Peyer's patch (tissue), 4 donors: ENCODE measurements around the gene PDXK.

ENCODE experiments used
- CTCF ChIP-seq, 6 experiments: fragments of 450-650 bp in 4 of 6; fragments of 200-600 bp in 2 of 6; sonication (generic) in 1 of 6; IDR thresholded peaks; one replicate each; pipeline ENCODE4 v1.5.1; 2017 to 2019; ENCODE audit warnings: antibody characterized with exemption in 6 of 6, mild to moderate bottlenecking in 3 of 6, moderate library complexity in 1 of 6
- POLR2A ChIP-seq, 2 donors: fragments of 450-650 bp; IDR thresholded peaks; one replicate each; pipeline ENCODE4 v1.5.1; 2017; ENCODE audit warnings: antibody characterized with exemption in 2 of 2, mild to moderate bottlenecking in 2 of 2, moderate library complexity in 2 of 2

GRCh38 chr21:43797415-43797814 lies 78.5 kb downstream of the PDXK start:
- TF ChIP-seq CTCF (IDR thresholded peaks at IDR 0.05), result no peak
- TF ChIP-seq POLR2A (IDR thresholded peaks at IDR 0.05), result no peak
